HG03457 (cell line): ENCODE results near the gene CFAP90.

Experiments
- ATAC-seq: cut with Tn5 transposase; IDR thresholded peaks from one replicate; pipeline ENCODE4 v1.9.1; 2021; ENCODE audit warnings: moderate number of reproducible peaks; ENCODE audit not compliant: unreplicated experiment

CFAP90 gene

GRCh38 chr5:7825630-7826029, 25.3 kb downstream of the CFAP90 start:
- no peak for ATAC-seq

- no peak for ATAC-seq
Observed at GRCh38 chr5:7824995-7825394, 25.9 kb downstream of the CFAP90 start.

DNA sequence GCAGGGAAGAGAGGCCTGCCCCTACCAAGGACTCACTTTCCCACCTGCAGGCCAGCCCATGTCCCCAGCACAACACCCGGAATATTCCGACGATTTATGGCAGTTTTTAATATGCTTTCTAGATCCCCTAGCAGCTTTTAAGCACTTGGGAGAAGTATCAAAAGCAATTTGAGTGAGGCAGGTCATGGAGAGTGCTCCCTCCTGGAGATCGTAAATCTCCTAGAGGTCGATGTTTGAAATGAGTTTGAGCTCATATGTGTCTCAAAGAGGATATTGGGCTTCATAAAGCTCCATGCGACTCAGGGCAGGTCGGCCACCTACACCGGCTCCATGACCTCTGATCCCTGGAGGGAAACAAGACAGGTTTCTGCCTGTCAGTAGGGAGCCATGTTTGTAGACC, 27.3 kb downstream of the CFAP90 start:
- no peak for ATAC-seq

GRCh38 chr5:7822449-7822848, 28.5 kb downstream of the CFAP90 start:
- ATAC-seq: no peak

GRCh38 chr5:7816535-7816901, 34.4 kb downstream of the CFAP90 start:
- no peak for ATAC-seq

DNA sequence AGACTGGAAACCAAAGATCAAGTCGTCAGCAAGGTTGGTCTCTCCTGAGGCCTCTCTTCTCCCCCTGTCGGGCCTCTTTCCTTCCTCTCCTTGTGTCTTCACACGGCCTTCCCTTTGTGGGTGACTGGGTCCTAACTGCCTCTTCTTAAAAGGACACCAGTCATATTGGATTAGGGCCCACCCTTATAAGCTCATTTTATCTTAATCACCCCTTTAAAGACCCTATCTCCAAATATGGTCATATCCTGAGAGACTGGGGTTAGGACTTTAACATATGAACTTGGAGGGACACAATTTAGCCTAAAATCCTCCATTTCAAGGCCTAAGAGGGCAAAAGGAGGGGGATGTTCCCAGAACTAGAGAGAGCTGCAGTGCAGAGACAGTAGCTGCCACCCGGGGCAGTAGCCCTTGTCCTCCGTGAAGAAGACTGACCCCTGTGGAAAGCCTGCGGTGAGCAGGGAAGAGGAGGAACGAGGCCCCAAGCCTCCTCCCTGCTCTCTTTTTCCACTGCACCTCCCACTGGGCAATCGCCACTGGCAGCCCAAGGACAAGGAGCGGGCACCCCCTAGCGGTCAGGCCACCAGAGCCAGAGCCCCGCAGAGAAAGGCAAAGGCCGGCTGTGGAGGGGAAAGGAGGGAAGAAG, 34.9 kb downstream of the CFAP90 start:
- peak; percentile 95 for ATAC-seq

GRCh38 chr5:7814816-7815215, 36.1 kb downstream of the CFAP90 start:
- ATAC-seq: no peak

DNA sequence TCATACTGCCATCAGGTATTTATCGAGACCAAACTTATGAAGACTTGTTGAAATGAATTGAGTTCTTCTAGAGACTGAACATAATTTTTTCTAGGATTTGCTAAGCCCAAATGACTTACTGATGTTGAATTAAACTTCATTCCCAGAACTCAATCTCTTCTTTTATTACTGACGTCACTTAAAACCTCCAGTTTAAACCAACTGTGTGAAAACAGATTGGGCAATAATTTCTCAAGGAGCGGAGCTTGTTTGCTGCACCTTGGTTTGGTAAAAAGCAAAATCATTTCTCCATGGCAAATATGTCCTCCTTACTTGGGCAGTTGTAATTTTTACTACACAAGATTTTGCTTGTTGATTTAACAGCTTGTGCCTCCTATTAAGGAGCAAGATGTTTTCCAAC, 37.4 kb downstream of the CFAP90 start:
- ATAC-seq: no peak

GRCh38 chr5:7813007-7813406, 37.9 kb downstream of the CFAP90 start:
- no peak for ATAC-seq

- no peak for ATAC-seq
Observed at GRCh38 chr5:7811715-7812114, 39.2 kb downstream of the CFAP90 start.

- no peak for ATAC-seq
Observed at GRCh38 chr5:7808998-7809397, 41.9 kb downstream of the CFAP90 start.

- no peak for ATAC-seq
Observed at GRCh38 chr5:7805379-7805778, 45.6 kb downstream of the CFAP90 start.

- no peak for ATAC-seq
Observed at GRCh38 chr5:7803937-7804336, 47.0 kb downstream of the CFAP90 start.

DNA sequence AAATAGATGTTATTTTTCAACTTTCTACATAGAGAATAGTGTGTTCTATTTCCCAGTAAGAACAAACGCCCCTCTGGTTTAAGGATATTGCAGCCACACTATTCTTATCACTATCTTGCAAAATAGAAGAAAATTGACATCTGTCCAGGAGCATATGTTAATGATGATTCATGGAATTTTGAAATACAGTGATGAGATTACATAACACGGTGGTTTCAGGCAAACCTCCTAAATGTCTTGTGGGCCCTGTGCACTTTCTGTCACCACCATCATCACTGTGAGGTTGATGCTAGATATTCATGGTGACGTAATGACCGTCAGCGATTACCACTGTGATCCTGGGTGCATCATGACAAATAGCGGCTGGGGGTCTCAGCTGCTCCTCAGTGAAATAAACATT, 48.1 kb downstream of the CFAP90 start:
- no peak for ATAC-seq

DNA sequence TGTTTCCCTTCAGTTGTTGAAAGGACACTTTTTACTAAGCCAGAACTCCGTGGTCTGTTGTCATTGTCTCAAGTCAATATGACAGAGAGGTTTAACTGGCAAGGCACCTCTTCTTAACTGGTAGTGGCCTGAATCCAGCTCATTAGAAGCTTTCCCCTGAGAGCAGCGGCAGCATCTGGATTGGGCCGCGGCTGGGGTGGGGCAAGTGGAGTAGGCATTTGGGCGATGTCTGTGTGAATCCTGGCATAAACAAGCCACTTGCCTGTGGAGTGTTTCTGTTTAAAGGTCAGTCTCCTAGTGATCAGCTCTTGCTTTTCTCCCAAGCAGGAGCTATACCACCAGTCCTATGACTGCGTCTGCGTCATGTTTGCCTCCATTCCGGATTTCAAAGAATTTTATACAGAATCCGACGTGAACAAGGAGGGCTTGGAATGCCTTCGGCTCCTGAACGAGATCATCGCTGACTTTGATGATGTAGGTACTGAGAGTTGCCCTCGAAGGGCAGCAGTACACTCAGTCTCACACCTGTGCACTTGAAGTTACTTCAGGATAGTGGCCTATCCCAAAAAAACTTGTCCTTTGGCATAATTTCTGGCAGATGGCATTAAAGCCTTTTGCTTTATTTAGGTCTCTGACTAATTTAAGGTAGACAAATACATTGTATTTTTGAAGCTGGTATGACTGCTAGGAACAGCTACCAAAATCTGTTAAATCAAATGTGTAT, 48.9 kb downstream of the CFAP90 start:
- no peak for ATAC-seq

DNA sequence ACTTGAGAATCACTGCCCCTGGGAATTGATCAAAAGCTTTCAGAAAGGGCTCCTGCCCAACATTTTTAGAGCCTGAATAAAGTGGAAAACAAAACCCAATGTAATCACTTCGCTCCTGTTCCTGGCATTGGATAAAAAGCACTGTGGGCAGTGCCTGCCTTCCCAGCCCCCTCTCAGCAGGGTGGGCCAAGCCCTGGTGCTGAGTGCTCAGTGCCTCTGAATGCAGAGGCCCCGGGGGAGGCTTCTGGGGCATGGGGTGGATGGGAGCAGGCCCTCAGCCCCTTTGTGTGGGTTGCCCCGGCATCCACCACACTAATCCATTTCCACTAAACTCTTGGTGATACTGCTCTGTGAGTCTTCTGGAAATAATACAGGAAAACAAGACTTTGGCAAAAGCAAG, 55.6 kb downstream of the CFAP90 start:
- ATAC-seq: no peak

DNA sequence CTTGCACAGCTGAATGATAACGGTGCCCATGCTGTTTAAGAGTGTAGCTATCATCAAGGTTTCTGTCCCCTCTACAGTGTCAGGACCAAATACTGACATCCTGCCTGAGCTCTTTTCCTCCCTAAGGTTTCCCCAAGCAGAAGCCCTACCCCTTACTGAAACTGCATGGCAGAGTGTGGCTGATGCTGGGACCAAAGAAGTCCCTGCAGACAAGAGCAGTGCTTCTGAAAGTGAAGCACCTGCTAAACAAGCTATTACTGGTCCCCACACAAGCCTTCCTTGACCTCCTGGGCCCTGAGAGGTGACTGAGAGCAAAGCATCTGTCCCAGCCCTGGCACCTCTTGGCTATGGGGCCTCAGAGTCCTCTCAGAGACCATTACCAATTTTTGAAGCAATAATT, 56.1 kb downstream of the CFAP90 start:
- ATAC-seq: peak; percentile 49

DNA sequence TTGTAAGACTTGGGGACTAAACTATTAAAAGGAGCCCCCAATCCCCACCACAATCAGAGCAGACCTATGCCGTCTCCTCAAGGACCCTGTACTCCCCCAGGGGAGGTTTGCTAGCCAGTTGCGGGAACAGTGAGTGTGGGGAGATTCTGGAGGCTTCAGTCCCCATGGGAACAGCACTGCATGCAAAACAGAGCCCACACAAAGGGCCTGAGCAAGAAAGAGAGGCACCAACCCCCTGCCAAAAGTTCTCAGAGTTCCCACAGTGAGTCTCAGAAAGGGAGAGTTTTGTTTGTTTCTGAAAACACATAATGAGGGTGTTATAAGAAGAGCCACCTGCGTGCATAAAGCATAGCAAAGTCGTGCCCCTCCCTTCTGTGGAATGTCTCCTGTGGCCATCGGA, 56.6 kb downstream of the CFAP90 start:
- peak; percentile 76 for ATAC-seq

DNA sequence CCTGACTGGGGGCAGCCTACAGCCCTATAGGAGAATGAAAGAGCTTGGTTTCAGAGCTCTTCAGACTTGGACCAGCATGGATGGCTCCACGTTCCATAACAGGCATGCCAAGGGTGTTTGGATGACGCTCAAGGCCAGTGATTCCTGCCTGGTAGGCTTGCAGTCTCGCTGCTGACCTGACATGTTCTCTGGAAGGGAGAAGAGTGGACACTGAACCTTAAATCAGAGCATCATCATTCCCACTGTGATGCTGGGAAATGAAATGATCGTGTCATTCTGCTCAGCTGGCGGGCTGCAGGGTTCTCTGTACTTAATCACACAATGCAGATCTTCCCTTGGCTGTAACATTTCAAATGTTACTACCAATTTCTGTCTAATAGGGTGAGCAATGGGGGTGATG, 57.0 kb downstream of the CFAP90 start:
- no peak for ATAC-seq

DNA sequence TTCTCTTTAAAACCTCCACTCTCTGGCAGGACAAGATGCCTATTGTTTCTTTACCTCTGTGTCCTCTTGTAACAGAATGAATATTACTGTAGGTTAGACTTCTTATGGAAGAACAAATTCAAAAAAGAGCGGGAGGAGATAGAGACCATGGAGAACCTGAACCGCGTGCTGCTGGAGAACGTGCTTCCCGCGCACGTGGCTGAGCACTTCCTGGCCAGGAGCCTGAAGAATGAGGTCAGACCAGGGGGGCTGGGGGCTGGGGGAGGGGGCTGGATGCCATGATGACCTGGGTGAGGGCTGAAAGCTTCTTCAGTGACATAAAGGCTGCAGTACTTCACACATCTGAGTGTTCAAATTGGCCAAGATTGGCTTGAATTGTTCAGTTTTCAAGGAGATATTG, 61.4 kb downstream of the CFAP90 start:
- no peak for ATAC-seq

- no peak for ATAC-seq
Observed at GRCh38 chr5:7787770-7788169, 63.2 kb downstream of the CFAP90 start.

DNA sequence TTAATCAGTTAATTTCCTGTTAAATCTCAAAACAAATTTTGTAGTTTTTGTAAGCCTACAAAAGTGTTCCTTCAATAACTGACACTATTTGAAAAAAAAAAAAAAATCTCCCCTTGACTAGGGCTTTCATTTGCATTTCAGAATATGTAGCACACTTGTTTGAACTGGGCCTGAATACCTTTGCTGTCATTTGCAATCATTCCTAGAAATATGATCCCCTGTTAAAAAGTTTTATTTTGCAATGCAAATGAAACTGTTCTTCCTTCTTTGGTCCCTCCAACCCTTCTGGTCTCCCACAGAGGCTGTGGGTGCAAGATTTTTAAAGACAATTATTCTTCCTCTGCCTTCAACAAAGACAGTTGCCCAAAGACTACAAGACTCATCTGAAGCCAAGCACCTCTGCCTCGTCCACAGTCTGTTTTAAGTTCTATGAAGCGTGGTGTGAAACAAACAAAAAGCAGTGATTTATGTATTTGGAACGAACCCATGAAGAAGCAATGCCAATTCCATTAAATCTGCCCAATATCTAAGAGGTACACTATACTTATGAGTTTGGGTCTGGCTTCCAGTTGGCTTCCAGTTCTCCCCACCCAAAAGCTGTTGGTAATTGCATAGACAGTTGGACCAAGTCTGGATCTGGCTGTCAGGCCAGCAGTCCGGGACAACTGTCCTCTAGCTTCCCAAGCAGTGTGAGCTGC, 66.1 kb downstream of the CFAP90 start:
- no peak for ATAC-seq
